HG02981 (cell line): ENCODE results near the gene AGAP1.
A peak's percentile ranks its signal among the peaks of the same experiment; 100 is the strongest.

Experiments used
- ATAC-seq: cut with Tn5 transposase; IDR thresholded peaks from one replicate; pipeline ENCODE4 v1.9.1; 2021; ENCODE audit warnings: mild to moderate bottlenecking, moderate library complexity; ENCODE audit not compliant: unreplicated experiment

The AGAP1 gene

GRCh38 chr2:235894839-235895238, 401.0 kb downstream of the AGAP1 start:
- no peak for ATAC-seq

- ATAC-seq, result no peak
Observed at GRCh38 chr2:235896061-235896460, 402.2 kb downstream of the AGAP1 start.

GRCh38 chr2:235897992-235898391, 404.1 kb downstream of the AGAP1 start:
- no peak for ATAC-seq

- ATAC-seq, result no peak
Observed at GRCh38 chr2:235898766-235899165, 404.9 kb downstream of the AGAP1 start.

GRCh38 chr2:235900631-235901030, 406.8 kb downstream of the AGAP1 start:
- ATAC-seq, result no peak

GRCh38 chr2:235901243-235901642, 407.4 kb downstream of the AGAP1 start:
- ATAC-seq, result no peak

GRCh38 chr2:235903782-235904584, 410.1 kb downstream of the AGAP1 start:
- ATAC-seq, result no peak

- ATAC-seq, result no peak
Observed at GRCh38 chr2:235904585-235904931, 410.7 kb downstream of the AGAP1 start.

- peak; percentile 61 for ATAC-seq
Observed at GRCh38 chr2:235908826-235909225, 415.0 kb downstream of the AGAP1 start.

- ATAC-seq, result no peak
Observed at GRCh38 chr2:235909358-235909757, 415.5 kb downstream of the AGAP1 start.

GRCh38 chr2:235910067-235910466, 416.2 kb downstream of the AGAP1 start:
- ATAC-seq, result no peak

- no peak for ATAC-seq
Observed at GRCh38 chr2:235911125-235911524, 417.3 kb downstream of the AGAP1 start.

GRCh38 chr2:235911633-235912233, 417.9 kb downstream of the AGAP1 start:
- ATAC-seq, result no peak

- ATAC-seq, result no peak
Observed at GRCh38 chr2:235914756-235915155, 420.9 kb downstream of the AGAP1 start.

GRCh38 chr2:235917506-235917905, 423.7 kb downstream of the AGAP1 start:
- no peak for ATAC-seq

- ATAC-seq, result no peak
Observed at GRCh38 chr2:235918876-235919275, 425.0 kb downstream of the AGAP1 start.

- ATAC-seq, result no peak
Observed at GRCh38 chr2:235920216-235920865, 426.5 kb downstream of the AGAP1 start.

- ATAC-seq, result no peak
Observed at GRCh38 chr2:235921508-235922191, 427.8 kb downstream of the AGAP1 start.

- ATAC-seq, result no peak
Observed at GRCh38 chr2:235922839-235923238, 429.0 kb downstream of the AGAP1 start.

- ATAC-seq, result no peak
Observed at GRCh38 chr2:235923859-235924674, 430.2 kb downstream of the AGAP1 start.

GRCh38 chr2:235924675-235925063, 430.8 kb downstream of the AGAP1 start:
- ATAC-seq, result no peak
